ENCODE data around the gene EVI5.

EVI5 gene

GRCh38 chr1:92480200-92480812 lies 304.6 kb downstream of the EVI5 start:
- no peak overlapping the region for H3K4me3 ChIP-seq (ENCODE audit: low read depth, low read length)

GRCh38 chr1:92479587-92479986 lies 305.3 kb downstream of the EVI5 start:
- TF ChIP-seq CTCF (IDR thresholded peaks at IDR 0.05; ENCODE audit: insufficient read depth, low read length, missing control alignments), result no peak
- CTCF ChIA-PET, result interaction anchor here (0.7 kb wide), 1 partner anchor 10 kb away, joined by 3 read pairs; no protein-coding TSS in a partner anchor
- no peak overlapping the region for H3K4me3 ChIP-seq (ENCODE audit: low read depth, low read length)
- DNase-seq (ENCODE audit: low read depth, low spot score), result no peak
- POLR2A ChIA-PET, result no interaction called here

More at GRCh38 chr1:92480200-92480812, 304.6 kb downstream of the EVI5 start:
- no peak for DNase-seq (ENCODE audit: low read depth, low spot score)
- POLR2A ChIA-PET, result no interaction called here
- no peak for TF ChIP-seq CTCF (IDR thresholded peaks at IDR 0.05; ENCODE audit: insufficient read depth, low read length, missing control alignments)
- CTCF ChIA-PET, result no interaction called here

- no peak for TF ChIP-seq CTCF (IDR thresholded peaks at IDR 0.05; ENCODE audit: insufficient read depth, low read length, missing control alignments)
- POLR2A ChIA-PET, result no interaction called here
- no peak for DNase-seq (ENCODE audit: low read depth, low spot score)
- no peak overlapping the region for H3K4me3 ChIP-seq (ENCODE audit: low read depth, low read length)
- CTCF ChIA-PET, result no interaction called here
Observed at GRCh38 chr1:92478393-92478792, 306.5 kb downstream of the EVI5 start.

- POLR2A ChIA-PET, result no interaction called here
- CTCF ChIA-PET, result no interaction called here
- H3K4me3 ChIP-seq (ENCODE audit: low read depth, low read length), result no peak overlapping the region
- no peak for DNase-seq (ENCODE audit: low read depth, low spot score)
- TF ChIP-seq CTCF (IDR thresholded peaks at IDR 0.05; ENCODE audit: insufficient read depth, low read length, missing control alignments), result no peak
Observed at GRCh38 chr1:92476071-92476631, 308.8 kb downstream of the EVI5 start.

GRCh38 chr1:92475029-92475428 lies 309.9 kb downstream of the EVI5 start:
- ChIA-PET POLR2A (no interaction called here), CTCF (interaction anchor here (1.1 to 1.3 kb wide), 2 partner anchors 9 to 165 kb away, joined by 3 read pairs; no protein-coding TSS in a partner anchor)
- DNase-seq (ENCODE audit: low read depth, low spot score), result no peak

More at GRCh38 chr1:92475029-92475428, 309.9 kb downstream of the EVI5 start:
- no peak overlapping the region for H3K4me3 ChIP-seq (ENCODE audit: low read depth, low read length)
- TF ChIP-seq CTCF (IDR thresholded peaks at IDR 0.05; ENCODE audit: insufficient read depth, low read length, missing control alignments), result no peak
